ENCODE data around the gene ACE. TPM values are rescaled to one million over a fixed set of nuclear protein-coding genes. Genes with fewer than 3 reads are reported as not detected.

ACE gene
- total RNA-seq, 4 donors from 2014 or later = 7.5 to 35.3 (median 14.1) TPM

DNA sequence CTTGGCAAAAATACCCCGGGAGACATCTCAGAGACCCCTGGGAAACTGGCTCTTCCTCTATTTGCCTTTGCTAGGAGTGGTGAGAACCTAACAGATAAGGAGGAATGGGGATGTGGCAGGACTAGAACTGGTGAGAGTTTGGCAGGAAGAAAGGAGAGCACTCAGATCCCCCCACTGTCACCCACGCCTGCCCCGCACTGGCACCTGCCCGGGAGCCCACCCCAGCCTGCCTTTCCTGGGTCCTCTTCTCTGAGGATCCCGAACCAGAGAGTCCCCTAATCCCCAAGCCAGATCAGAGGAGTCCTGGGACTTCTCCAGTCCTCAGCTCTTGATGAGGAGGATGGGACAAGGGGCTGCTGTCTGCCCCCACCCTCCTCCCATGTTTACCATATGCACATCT is 50.0 kb downstream of the ACE start:
- Histone ChIP-seq H3K27me3 (peaks cover 0 to 27% of the 10 kb centered on the region in 2 donors), H3K9me3 (no peaks in the 10 kb centered on the region), H3K4me3 (no peak overlapping the region), H3K27ac (no peak overlapping the region), H3K36me3 (no peaks in the 10 kb centered on the region), H3K4me1 (peaks cover 0 to 8% (median 0%) of the 10 kb centered on the region in 4 donors)
- WGBS, 2 donors = 74 to 77% methylated on average over 5 of the region's 5 CpGs
- TF ChIP-seq POLR2A (IDR thresholded peaks at IDR 0.05) (no peak), EP300 (IDR thresholded peaks at IDR 0.05) (no peak), CTCF (IDR thresholded peaks at IDR 0.05) (no peak)
- no peak for DNase-seq (ENCODE audit: low spot score in 2 of 2)

DNA sequence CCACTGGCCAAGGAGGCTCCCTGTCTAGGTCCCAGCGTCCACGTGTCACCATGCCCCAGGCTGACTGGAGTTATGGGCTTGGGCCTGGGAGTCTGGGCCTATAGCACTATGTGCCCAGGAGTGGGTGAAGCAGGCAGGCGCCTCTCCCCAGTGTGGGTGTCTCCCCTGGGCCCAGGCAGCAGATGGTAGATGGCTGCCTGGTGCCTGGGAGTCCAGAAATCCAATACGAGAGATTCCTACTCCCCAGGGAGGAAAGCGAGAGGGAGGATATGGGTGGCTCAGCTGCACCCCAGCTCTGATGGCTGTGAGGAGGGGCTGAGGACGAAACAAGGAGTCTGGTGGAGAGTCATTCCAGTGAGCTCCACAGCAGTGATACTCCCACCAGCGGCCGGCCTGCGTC is 51.3 kb downstream of the ACE start:
- Histone ChIP-seq H3K4me3 (no peak overlapping the region), H3K27ac (no peak overlapping the region), H3K9me3 (no peaks in the 10 kb centered on the region), H3K27me3 (peaks cover 0 to 27% of the 10 kb centered on the region in 2 donors), H3K4me1 (peaks cover 0 to 3% (median 0%) of the 10 kb centered on the region in 4 donors), H3K36me3 (no peaks in the 10 kb centered on the region)
- TF ChIP-seq EP300 (IDR thresholded peaks at IDR 0.05) (no peak), CTCF (IDR thresholded peaks at IDR 0.05) (no peak), POLR2A (IDR thresholded peaks at IDR 0.05) (no peak)
- 84 to 86% methylated on average over 9 of the region's 9 CpGs for WGBS, 2 donors
- DNase-seq (ENCODE audit: low spot score in 2 of 2) = no peak

DNA sequence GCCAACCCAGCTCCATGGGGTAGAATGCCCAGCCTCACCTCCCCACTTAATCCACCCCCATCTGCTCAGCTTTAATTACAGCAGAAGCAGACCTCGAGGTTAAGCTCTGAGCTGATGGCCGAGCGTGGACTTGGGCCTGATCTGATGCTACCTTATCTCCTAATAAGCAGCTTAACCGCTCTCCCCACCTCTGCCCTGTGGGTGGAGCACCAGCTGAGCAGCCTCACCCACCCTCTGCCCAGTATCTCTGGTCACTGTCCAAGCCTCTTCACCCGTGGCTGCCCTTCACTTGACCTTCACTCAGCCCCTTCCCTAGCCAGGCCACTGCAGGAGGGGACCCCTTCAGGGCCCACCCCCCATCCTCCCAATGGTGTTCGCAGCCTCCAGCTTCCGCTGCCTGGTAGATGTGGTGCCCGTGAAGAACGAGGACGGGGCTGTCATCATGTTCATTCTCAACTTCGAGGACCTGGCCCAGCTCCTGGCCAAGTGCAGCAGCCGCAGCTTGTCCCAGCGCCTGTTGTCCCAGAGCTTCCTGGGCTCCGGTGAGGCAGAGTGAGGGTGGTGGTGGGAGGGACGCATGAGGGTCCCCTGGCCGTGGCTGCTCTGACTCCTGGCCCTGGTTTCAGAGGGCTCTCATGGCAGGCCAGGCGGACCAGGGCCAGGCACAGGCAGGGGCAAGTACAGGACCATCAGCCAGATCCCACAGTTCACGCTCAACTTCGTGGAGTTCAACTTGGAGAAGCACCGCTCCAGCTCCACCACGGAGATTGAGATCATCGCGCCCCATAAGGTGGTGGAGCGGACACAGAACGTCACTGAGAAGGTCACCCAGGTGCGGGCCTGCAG is 53.1 kb downstream of the ACE start:
- TF ChIP-seq CTCF (IDR thresholded peaks at IDR 0.05) (no peak), POLR2A (IDR thresholded peaks at IDR 0.05) (no peak), EP300 (IDR thresholded peaks at IDR 0.05) (no peak)

GRCh38 chr17:63530557-63531021 is 53.7 kb downstream of the ACE start:
- H3K36me3 ChIP-seq = no peaks in the 10 kb centered on the region
- no peak overlapping the region for H3K27ac ChIP-seq
- H3K4me3 ChIP-seq = no peak overlapping the region
- TF ChIP-seq POLR2A (IDR thresholded peaks at IDR 0.05) (no peak), EP300 (IDR thresholded peaks at IDR 0.05) (no peak), CTCF (IDR thresholded peaks at IDR 0.05) (no peak)
- WGBS, 2 donors = 60 to 68% methylated on average over 1 to 3 of the region's 3 CpGs
- H3K9me3 ChIP-seq = no peaks in the 10 kb centered on the region
- DNase-seq (ENCODE audit: low spot score in 2 of 2) = no peak
- H3K4me1 ChIP-seq = no peaks in the 10 kb centered on the region
- peaks cover 0 to 5% of the 10 kb centered on the region in 2 donors for H3K27me3 ChIP-seq

More for the DNA sequence above, 53.1 kb downstream of the ACE start:
- no peak overlapping the region for H3K4me3 ChIP-seq
- 87 to 88% methylated on average over 23 to 24 of the region's 26 CpGs for WGBS, 2 donors
- no peaks in the 10 kb centered on the region for H3K4me1 ChIP-seq
- no peaks in the 10 kb centered on the region for H3K9me3 ChIP-seq
- H3K27ac ChIP-seq = no peak overlapping the region
- peaks cover 0 to 10% of the 10 kb centered on the region in 2 donors for H3K27me3 ChIP-seq
- no peaks in the 10 kb centered on the region for H3K36me3 ChIP-seq
- no peak for DNase-seq (ENCODE audit: low spot score in 2 of 2)
